Activated T-cell treated with anti-CD3 and anti-CD28 coated beads for 1 hour (primary cell): Measurements from ENCODE around the gene MAP3K6.
"Not testable (repeated sequence)": the region's sequence is repeated elsewhere in the genome, so short reads cannot be mapped to it uniquely, and the experiment has no call there.

ENCODE experiments used
- DNase-seq: peaks from one replicate; pipeline ENCODE4 v3.0.0-alpha.2; 2020; ENCODE audit warnings: low read depth

The MAP3K6 gene

DNA sequence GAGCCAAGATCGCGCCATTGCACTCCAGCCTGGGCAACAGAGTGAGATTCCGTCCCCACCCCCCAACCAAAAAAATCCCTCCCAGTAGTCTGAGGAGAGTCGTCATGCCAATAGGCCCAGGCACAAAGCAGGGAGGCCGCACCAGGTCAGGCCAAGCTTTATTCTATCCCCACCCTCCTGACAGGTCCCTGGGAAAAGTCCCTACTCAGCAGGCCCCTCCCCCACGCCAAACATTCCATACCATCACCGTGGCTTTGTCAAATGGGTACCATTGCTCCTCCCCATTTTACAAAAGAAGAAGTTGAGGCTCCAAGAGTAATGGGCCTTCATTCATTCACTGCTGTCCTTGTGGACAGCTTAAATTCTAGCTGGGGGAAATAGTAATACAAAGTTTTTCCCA, 31.0 kb upstream of the MAP3K6 start:
- DNase-seq, result no peak

- no peak for DNase-seq
Observed at GRCh38 chr1:27397110-27397509, 30.3 kb upstream of the MAP3K6 start.

DNA sequence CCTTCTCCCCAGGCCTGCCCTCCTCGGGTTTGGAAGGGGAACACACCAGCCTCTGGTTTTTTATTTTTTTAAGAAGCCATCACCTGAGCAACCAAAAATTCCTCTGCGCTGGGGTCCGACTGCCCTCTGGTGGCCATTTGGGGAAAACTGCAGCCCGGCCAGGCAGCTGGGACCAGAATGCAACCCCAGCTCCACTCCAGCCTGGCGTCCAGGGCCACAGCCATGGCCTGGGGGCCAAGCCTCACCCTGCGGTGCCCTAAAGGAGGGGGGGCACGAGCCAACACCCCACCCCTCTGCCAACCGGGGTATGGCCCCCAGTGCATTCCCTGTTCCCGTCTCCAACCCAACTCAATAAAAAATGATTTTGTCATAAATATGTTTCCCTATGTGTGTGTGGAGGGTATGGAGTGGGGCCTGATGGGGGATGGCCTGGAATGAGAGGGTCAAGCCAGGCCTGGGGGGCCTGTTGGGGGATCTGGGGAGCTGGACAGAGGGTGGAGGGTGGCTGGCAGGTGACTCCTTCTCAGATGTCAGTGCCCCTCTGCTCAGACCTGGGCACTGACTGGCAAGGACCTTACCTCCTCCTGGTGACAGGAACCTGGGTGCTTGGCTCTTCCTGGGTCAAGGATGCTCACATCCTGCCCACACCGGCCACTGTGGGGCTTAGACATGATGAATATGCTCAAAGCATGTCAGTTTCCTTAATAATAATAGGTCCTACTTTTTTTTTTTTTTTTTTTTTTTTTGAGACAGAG, 28.9 kb upstream of the MAP3K6 start:
- peak; percentile 69 for DNase-seq

- no peak for DNase-seq
Observed at GRCh38 chr1:27394925-27395324, 28.2 kb upstream of the MAP3K6 start.

- DNase-seq, result no peak
Observed at GRCh38 chr1:27394282-27394658, 27.5 kb upstream of the MAP3K6 start.

GRCh38 chr1:27393641-27394281, 27.0 kb upstream of the MAP3K6 start:
- DNase-seq, result no peak

- DNase-seq, result no peak
Observed at GRCh38 chr1:27392778-27393635, 26.2 kb upstream of the MAP3K6 start.

GRCh38 chr1:27392096-27392777, 25.5 kb upstream of the MAP3K6 start, which contains the start of gene GPR3:
Gene GPR3, plus strand, starts transcription at chr1:27392622. Its CDS starts 1,177 bp downstream, at chr1:27393799.
- peak; percentile 90 for DNase-seq

GRCh38 chr1:27391511-27392095, 24.8 kb upstream of the MAP3K6 start:
- DNase-seq, result no peak

- peak; percentile 75 for DNase-seq
Observed at GRCh38 chr1:27388337-27389005, 21.7 kb upstream of the MAP3K6 start.

DNA sequence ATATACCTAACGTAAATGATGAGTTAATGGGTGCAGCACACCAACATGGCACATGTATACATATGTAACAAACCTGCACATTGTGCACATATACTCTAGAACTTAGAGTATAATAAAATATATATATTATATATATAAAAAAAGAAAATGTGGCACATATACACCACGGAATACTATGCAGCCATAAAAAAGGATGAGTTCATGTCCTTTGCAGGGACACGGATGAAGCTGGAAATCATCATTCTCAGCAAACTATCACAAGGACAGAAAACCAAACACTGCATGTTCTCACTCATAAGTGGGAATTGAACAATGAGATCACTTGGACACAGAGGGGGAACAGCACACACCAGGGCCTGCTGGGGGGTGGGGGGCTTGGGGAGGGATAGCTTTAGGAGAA, 18.0 kb upstream of the MAP3K6 start:
- DNase-seq, result not testable (repeated sequence)

- no peak for DNase-seq
Observed at GRCh38 chr1:27383661-27384060, 16.9 kb upstream of the MAP3K6 start.

- no peak for DNase-seq
Observed at GRCh38 chr1:27383039-27383605, 16.4 kb upstream of the MAP3K6 start, which contains the start of gene CD164L2. Gene CD164L2, minus strand, starts transcription at chr1:27383333. Its CDS starts 94 bp downstream, at chr1:27383239.

DNA sequence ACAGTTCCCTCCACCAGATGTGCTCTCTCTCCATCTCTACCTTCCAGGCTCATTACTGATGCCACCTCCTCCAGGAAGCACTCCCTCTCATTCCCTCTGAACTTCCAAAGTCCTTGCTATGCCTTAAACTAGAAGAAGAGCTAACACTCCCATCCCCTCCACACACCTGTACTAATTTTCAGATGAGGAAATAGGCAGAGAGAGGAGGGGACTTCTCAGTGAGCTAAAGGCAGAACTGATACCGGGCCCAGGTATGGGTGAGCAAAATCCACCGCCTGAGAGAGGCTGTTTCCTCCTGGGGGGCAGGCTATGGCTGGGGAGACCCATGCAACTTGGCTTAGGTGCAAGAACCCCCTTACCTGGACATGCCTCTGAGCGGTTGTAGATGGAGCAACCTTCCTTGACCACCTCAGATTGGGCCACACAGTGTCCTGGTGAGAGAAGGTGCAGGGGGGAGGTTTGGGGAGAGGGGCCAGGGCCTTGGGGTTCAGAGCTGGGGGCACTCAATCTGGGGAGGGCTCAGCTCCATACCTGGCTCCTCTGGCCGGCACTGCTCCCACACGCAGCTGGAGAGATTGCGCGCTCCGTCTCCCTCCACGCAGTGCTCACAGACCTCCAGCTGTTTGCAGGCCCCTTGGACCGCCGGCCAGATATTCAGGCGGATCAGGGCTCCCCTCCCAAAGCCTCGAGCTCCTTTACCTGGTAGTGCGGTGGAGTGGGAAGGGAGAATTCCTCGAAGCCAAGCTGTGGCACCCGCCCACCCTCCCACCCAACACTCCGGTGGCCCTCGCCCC, 15.4 kb upstream of the MAP3K6 start:
- DNase-seq, result no peak

GRCh38 chr1:27380766-27381733, 14.3 kb upstream of the MAP3K6 start:
- DNase-seq, result no peak

DNA sequence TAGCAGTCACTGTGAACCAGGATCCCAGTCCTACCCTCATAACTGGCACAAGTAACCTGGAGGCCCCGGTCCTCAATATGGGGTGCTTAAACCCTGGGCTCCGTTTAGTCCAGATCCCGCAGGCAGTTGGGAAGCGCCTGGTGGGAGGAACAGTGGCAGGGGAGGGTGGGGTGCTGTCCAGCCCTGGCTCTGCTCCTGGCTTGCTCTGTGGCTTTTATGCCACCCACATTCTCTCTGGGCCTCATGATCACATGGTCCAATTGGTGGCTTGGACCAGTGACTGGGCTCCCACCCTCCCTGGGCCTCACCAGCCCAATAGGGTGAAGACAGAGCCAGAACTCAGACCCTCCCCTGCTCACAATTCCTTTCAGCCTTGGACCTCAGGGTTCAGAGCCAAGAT, 13.5 kb upstream of the MAP3K6 start:
- no peak for DNase-seq

- no peak for DNase-seq
Observed at GRCh38 chr1:27379564-27380122, 12.9 kb upstream of the MAP3K6 start.

DNA sequence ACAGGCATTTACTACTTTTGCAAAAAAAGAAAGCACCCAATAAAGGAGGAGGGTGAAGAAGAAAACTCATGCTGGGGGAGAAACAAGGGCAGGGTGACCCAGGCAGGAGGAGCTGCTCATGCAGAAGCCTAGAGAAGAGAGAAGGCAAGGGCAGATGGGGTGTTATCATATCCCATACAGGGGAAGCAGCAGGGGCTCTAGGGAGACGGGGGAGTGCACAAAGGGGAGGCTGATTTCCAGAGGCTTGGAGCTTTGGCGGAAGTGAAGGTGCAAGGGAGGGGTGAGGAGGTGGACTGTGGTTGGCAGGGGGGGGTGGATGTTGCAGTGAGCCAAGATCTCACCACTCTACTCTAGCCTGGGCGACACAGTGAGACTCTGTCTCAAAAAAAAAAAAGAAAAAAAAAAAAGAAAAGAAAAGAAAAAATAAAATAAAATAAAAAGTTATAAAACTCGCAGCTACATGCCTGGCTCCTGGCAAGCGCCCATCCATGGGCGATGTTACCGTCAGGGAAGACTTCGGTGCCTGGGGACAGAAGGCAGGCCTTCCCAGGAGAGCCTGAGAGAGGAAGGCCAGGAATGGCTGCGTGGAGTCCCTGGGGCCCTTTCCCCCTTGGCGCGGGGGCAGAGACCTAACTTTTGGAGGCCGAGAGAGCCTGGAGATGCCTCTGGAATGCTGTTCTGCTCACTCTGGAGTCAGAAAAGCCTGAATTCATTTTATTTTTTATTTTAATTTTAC, 11.2 kb upstream of the MAP3K6 start:
- no peak for DNase-seq
